ENCODE data around the gene TMEM38B. TPM values are rescaled to one million over a fixed set of nuclear protein-coding genes. Genes with fewer than 3 reads are reported as not detected.

Gene TMEM38B
- 144 TPM for total RNA-seq

GRCh38 chr9:105694190-105694847 lies at the start of gene TMEM38B:
TSS of gene TMEM38B (plus strand) at chr9:105694541. CDS start at chr9:105694661, 120 bp downstream.
- peak within 1 kb of the TSS; percentile 84 to 96 (median 85) for H3K4me3 ChIP-seq (ENCODE audit: low read length in 3 of 3)
- H3K27ac ChIP-seq (ENCODE audit: low read depth, low read length), result peak within 1 kb of the TSS; percentile 92
- no peaks in the 10 kb centered on the region for H3K9me3 ChIP-seq (ENCODE audit: control insufficient read depth in 3 of 3, low read length in 3 of 3)
- H3K27me3 ChIP-seq (ENCODE audit: control insufficient read depth in 3 of 3, insufficient read depth in 3 of 3, low read length in 3 of 3), result peaks cover 0 to 8% (median 0%) of the 10 kb centered on the region in 3 donors
- no peaks in the 10 kb centered on the region for H3K36me3 ChIP-seq (ENCODE audit: control insufficient read depth in 3 of 3, insufficient read depth in 3 of 3, low read length in 3 of 3)
- H3K9ac ChIP-seq (ENCODE audit: low read depth in 1 of 3, low read length in 3 of 3), result peak within 1 kb of the TSS; percentile 88 to 89 (median 89)
- peaks cover 12 to 20% (median 13%) of the 10 kb centered on the region in 3 donors for H3K4me1 ChIP-seq (ENCODE audit: control insufficient read depth in 3 of 3, insufficient read depth in 3 of 3, low read length in 3 of 3)

GRCh38 chr9:105646879-105647594 lies 47.3 kb upstream of the TMEM38B start:
- Histone ChIP-seq H3K9ac (ENCODE audit: low read depth in 1 of 3, low read length in 3 of 3) (no peak overlapping the region), H3K4me3 (ENCODE audit: low read length in 3 of 3) (no peak overlapping the region), H3K27ac (ENCODE audit: low read depth, low read length) (no peak overlapping the region), H3K27me3 (ENCODE audit: control insufficient read depth in 3 of 3, insufficient read depth in 3 of 3, low read length in 3 of 3) (no peaks in the 10 kb centered on the region), H3K9me3 (ENCODE audit: control insufficient read depth in 3 of 3, low read length in 3 of 3) (no peaks in the 10 kb centered on the region), H3K36me3 (ENCODE audit: control insufficient read depth in 3 of 3, insufficient read depth in 3 of 3, low read length in 3 of 3) (no peaks in the 10 kb centered on the region), H3K4me1 (ENCODE audit: control insufficient read depth in 3 of 3, insufficient read depth in 3 of 3, low read length in 3 of 3) (no peaks in the 10 kb centered on the region)

- Histone ChIP-seq H3K4me1 (ENCODE audit: control insufficient read depth in 3 of 3, insufficient read depth in 3 of 3, low read length in 3 of 3) (no peaks in the 10 kb centered on the region), H3K4me3 (ENCODE audit: low read length in 3 of 3) (no peak overlapping the region), H3K9ac (ENCODE audit: low read depth in 1 of 3, low read length in 3 of 3) (no peak overlapping the region), H3K36me3 (ENCODE audit: control insufficient read depth in 3 of 3, insufficient read depth in 3 of 3, low read length in 3 of 3) (no peaks in the 10 kb centered on the region), H3K9me3 (ENCODE audit: control insufficient read depth in 3 of 3, low read length in 3 of 3) (no peaks in the 10 kb centered on the region), H3K27me3 (ENCODE audit: control insufficient read depth in 3 of 3, insufficient read depth in 3 of 3, low read length in 3 of 3) (no peaks in the 10 kb centered on the region), H3K27ac (ENCODE audit: low read depth, low read length) (no peak overlapping the region)
Measured at GRCh38 chr9:105647595-105648349, 46.6 kb upstream of the TMEM38B start.

- Histone ChIP-seq H3K9ac (ENCODE audit: low read depth in 1 of 3, low read length in 3 of 3) (no peak overlapping the region), H3K4me3 (ENCODE audit: low read length in 3 of 3) (no peak overlapping the region), H3K4me1 (ENCODE audit: control insufficient read depth in 3 of 3, insufficient read depth in 3 of 3, low read length in 3 of 3) (peaks cover 4 to 8% (median 5%) of the 10 kb centered on the region in 3 donors), H3K27ac (ENCODE audit: low read depth, low read length) (no peak overlapping the region), H3K27me3 (ENCODE audit: control insufficient read depth in 3 of 3, insufficient read depth in 3 of 3, low read length in 3 of 3) (peaks cover 0 to 2% (median 0%) of the 10 kb centered on the region in 3 donors), H3K36me3 (ENCODE audit: control insufficient read depth in 3 of 3, insufficient read depth in 3 of 3, low read length in 3 of 3) (no peaks in the 10 kb centered on the region), H3K9me3 (ENCODE audit: control insufficient read depth in 3 of 3, low read length in 3 of 3) (no peaks in the 10 kb centered on the region)
Measured at GRCh38 chr9:105651806-105652205, 42.5 kb upstream of the TMEM38B start.

GRCh38 chr9:105656131-105656921 lies 38.0 kb upstream of the TMEM38B start:
- Histone ChIP-seq H3K9me3 (ENCODE audit: control insufficient read depth in 3 of 3, low read length in 3 of 3) (no peaks in the 10 kb centered on the region), H3K27me3 (ENCODE audit: control insufficient read depth in 3 of 3, insufficient read depth in 3 of 3, low read length in 3 of 3) (peaks cover 0 to 5% (median 0%) of the 10 kb centered on the region in 3 donors), H3K9ac (ENCODE audit: low read depth in 1 of 3, low read length in 3 of 3) (peak overlapping the region; percentile 69 to 87 (median 78)), H3K4me1 (ENCODE audit: control insufficient read depth in 3 of 3, insufficient read depth in 3 of 3, low read length in 3 of 3) (peaks cover 8 to 10% (median 10%) of the 10 kb centered on the region in 3 donors), H3K36me3 (ENCODE audit: control insufficient read depth in 3 of 3, insufficient read depth in 3 of 3, low read length in 3 of 3) (no peaks in the 10 kb centered on the region), H3K27ac (ENCODE audit: low read depth, low read length) (peak overlapping the region; percentile 50), H3K4me3 (ENCODE audit: low read length in 3 of 3) (peak overlapping the region; percentile 79 to 84 (median 80))

GRCh38 chr9:105658351-105658750 lies 36.0 kb upstream of the TMEM38B start:
- no peak overlapping the region for H3K27ac ChIP-seq (ENCODE audit: low read depth, low read length)
- no peaks in the 10 kb centered on the region for H3K36me3 ChIP-seq (ENCODE audit: control insufficient read depth in 3 of 3, insufficient read depth in 3 of 3, low read length in 3 of 3)
- H3K27me3 ChIP-seq (ENCODE audit: control insufficient read depth in 3 of 3, insufficient read depth in 3 of 3, low read length in 3 of 3), result peaks cover 0 to 5% (median 0%) of the 10 kb centered on the region in 3 donors

GRCh38 chr9:105661011-105661410 lies 33.3 kb upstream of the TMEM38B start:
- no peaks in the 10 kb centered on the region for H3K9me3 ChIP-seq (ENCODE audit: control insufficient read depth in 3 of 3, low read length in 3 of 3)
- no peak overlapping the region for H3K4me3 ChIP-seq (ENCODE audit: low read length in 3 of 3)
- no peak overlapping the region for H3K9ac ChIP-seq (ENCODE audit: low read depth in 1 of 3, low read length in 3 of 3)
- H3K36me3 ChIP-seq (ENCODE audit: control insufficient read depth in 3 of 3, insufficient read depth in 3 of 3, low read length in 3 of 3), result no peaks in the 10 kb centered on the region
- H3K27me3 ChIP-seq (ENCODE audit: control insufficient read depth in 3 of 3, insufficient read depth in 3 of 3, low read length in 3 of 3), result peaks cover 0 to 5% (median 0%) of the 10 kb centered on the region in 3 donors
- no peak overlapping the region for H3K27ac ChIP-seq (ENCODE audit: low read depth, low read length)
- H3K4me1 ChIP-seq (ENCODE audit: control insufficient read depth in 3 of 3, insufficient read depth in 3 of 3, low read length in 3 of 3), result peaks cover 4 to 18% (median 8%) of the 10 kb centered on the region in 3 donors

More at GRCh38 chr9:105658351-105658750, 36.0 kb upstream of the TMEM38B start:
- Histone ChIP-seq H3K4me1 (ENCODE audit: control insufficient read depth in 3 of 3, insufficient read depth in 3 of 3, low read length in 3 of 3) (peaks cover 8 to 18% (median 10%) of the 10 kb centered on the region in 3 donors), H3K9ac (ENCODE audit: low read depth in 1 of 3, low read length in 3 of 3) (no peak overlapping the region), H3K9me3 (ENCODE audit: control insufficient read depth in 3 of 3, low read length in 3 of 3) (no peaks in the 10 kb centered on the region), H3K4me3 (ENCODE audit: low read length in 3 of 3) (peak overlapping the region in 1 of 3 donors; percentile 2)

- no peak within 1 kb of the TSS for H3K27ac ChIP-seq (ENCODE audit: low read depth, low read length)
- no peaks in the 10 kb centered on the region for H3K9me3 ChIP-seq (ENCODE audit: control insufficient read depth in 3 of 3, low read length in 3 of 3)
- no peak within 1 kb of the TSS for H3K9ac ChIP-seq (ENCODE audit: low read depth in 1 of 3, low read length in 3 of 3)
- H3K36me3 ChIP-seq (ENCODE audit: control insufficient read depth in 3 of 3, insufficient read depth in 3 of 3, low read length in 3 of 3), result no peaks in the 10 kb centered on the region
- peaks cover 0 to 13% (median 0%) of the 10 kb centered on the region in 3 donors for H3K4me1 ChIP-seq (ENCODE audit: control insufficient read depth in 3 of 3, insufficient read depth in 3 of 3, low read length in 3 of 3)
- peaks cover 0 to 2% (median 0%) of the 10 kb centered on the region in 3 donors for H3K27me3 ChIP-seq (ENCODE audit: control insufficient read depth in 3 of 3, insufficient read depth in 3 of 3, low read length in 3 of 3)
- H3K4me3 ChIP-seq (ENCODE audit: low read length in 3 of 3), result no peak within 1 kb of the TSS
Measured at GRCh38 chr9:105662184-105663104, 31.9 kb upstream of the TMEM38B start, which contains the start of gene TAL2. TSS of gene TAL2 (plus strand) at chr9:105662457. CDS start at chr9:105662497, 40 bp downstream.

All from skeletal muscle tissue (tissue), 4 donors.